OCI-LY1 (cell line): ENCODE results near the gene CYP51A1.
"Not testable (repeated sequence)": the region's sequence is repeated elsewhere in the genome, so short reads cannot be mapped to it uniquely, and the experiment has no call there.

ENCODE experiments used
- H2AFZ ChIP-seq: fragments of 200-600 bp; sonication (generic), shearing (Covaris generic); 2 replicates; pipeline ENCODE4 v1.6.0; 2014; ENCODE audit warnings: antibody characterized with exemption, mild to moderate bottlenecking, low read length
- H3F3A ChIP-seq: fragments of 200-600 bp; sonication (generic), shearing (Covaris generic); 2 replicates; pipeline ENCODE4 v1.6.0; 2014; ENCODE audit warnings: mild to moderate bottlenecking, antibody characterized with exemption, low read length, moderate library complexity; ENCODE audit not compliant: insufficient read depth
- H3K27ac ChIP-seq: fragments of 200-600 bp; sonication (generic); 2 replicates; pipeline ENCODE4 v1.5.1; 2014; ENCODE audit warnings: low read length, mixed run types, mild to moderate bottlenecking, low read depth; ENCODE audit not compliant: poor library complexity, severe bottlenecking
- H3K27me3 ChIP-seq: fragments of 200-600 bp; sonication (generic); 2 replicates; pipeline ENCODE4 v1.6.0; 2014; ENCODE audit warnings: antibody characterized with exemption, mild to moderate bottlenecking, low read length, moderate library complexity; ENCODE audit not compliant: insufficient read depth
- H3K36me3 ChIP-seq: fragments of 200-600 bp; sonication (generic); 2 replicates; pipeline ENCODE4 v1.6.1; 2014; ENCODE audit warnings: mild to moderate bottlenecking, antibody characterized with exemption, low read length, moderate library complexity, mixed read lengths; ENCODE audit not compliant: insufficient read depth
- H3K4me1 ChIP-seq: fragments of 200-600 bp; sonication (generic); 2 replicates; pipeline ENCODE4 v1.5.1; 2014; ENCODE audit warnings: mild to moderate bottlenecking, low read length, moderate library complexity; ENCODE audit not compliant: insufficient read depth, severe bottlenecking
- H3K4me2 ChIP-seq: fragments of 200-600 bp; sonication (generic), shearing (Covaris generic); 2 replicates; pipeline ENCODE4 v1.6.1; 2014; ENCODE audit warnings: low read length
- H3K4me3 ChIP-seq: fragments of 200-600 bp; sonication (generic); 2 replicates; pipeline ENCODE4 v1.5.1; 2014; ENCODE audit warnings: low read length, low read depth, mild to moderate bottlenecking, mixed read lengths; ENCODE audit not compliant: poor library complexity, severe bottlenecking
- H3K79me2 ChIP-seq: fragments of 200-600 bp; shearing (Covaris generic); 2 replicates; pipeline ENCODE4 v1.6.1; 2016; ENCODE audit warnings: mixed run types, low read length, mixed read lengths; ENCODE audit not compliant: insufficient read depth
- H3K9ac ChIP-seq: fragments of 200-600 bp; sonication (generic), shearing (Covaris generic); 2 replicates; pipeline ENCODE4 v1.6.1; 2014; ENCODE audit warnings: mild to moderate bottlenecking, low read length, mixed read lengths
- H3K9me2 ChIP-seq: fragments of 200-600 bp; sonication (generic), shearing (Covaris generic); 2 replicates; pipeline ENCODE4 v1.6.1; 2014; ENCODE audit warnings: low read depth, mild to moderate bottlenecking, low read length, mixed read lengths
- H3K9me3 ChIP-seq: fragments of 200-600 bp; shearing (Covaris generic); 2 replicates; pipeline ENCODE4 v1.6.1; 2014; ENCODE audit warnings: low read length, mixed read lengths
- H4K20me1 ChIP-seq: fragments of 200-600 bp; sonication (generic), shearing (Covaris generic); 2 replicates; pipeline ENCODE4 v1.6.0; 2016; ENCODE audit warnings: mild to moderate bottlenecking, low read length; ENCODE audit not compliant: insufficient read depth
- CTCF ChIP-seq: fragments of 200-600 bp; sonication (generic), shearing (Covaris generic); IDR thresholded peaks from 2 replicates; pipeline ENCODE4 v1.5.1; 2017; ENCODE audit warnings: mild to moderate bottlenecking, antibody characterized with exemption, low read length, moderate library complexity, mixed read lengths
- EZH2 ChIP-seq: fragments of 200-600 bp; sonication (generic), shearing (Covaris generic); IDR thresholded peaks from 2 replicates; pipeline ENCODE4 v1.8.0; 2017; ENCODE audit warnings: borderline replicate concordance, mixed run types, mild to moderate bottlenecking, antibody characterized with exemption, low read length, moderate library complexity, mixed read lengths

The CYP51A1 gene

GRCh38 chr7:92155108-92155739 is 20.9 kb upstream of the CYP51A1 start:
- Histone ChIP-seq H3K9me2 (no peaks in the 10 kb centered on the region), H3K27me3 (no peaks in the 10 kb centered on the region)
- no peak for TF ChIP-seq EZH2
- no peak for TF ChIP-seq CTCF

GRCh38 chr7:92150450-92151017 is 16.3 kb upstream of the CYP51A1 start:
- Histone ChIP-seq H3F3A (no peaks in the 10 kb centered on the region), H3K4me1 (no peaks in the 10 kb centered on the region), H4K20me1 (no peaks in the 10 kb centered on the region), H2AFZ (no peak overlapping the region), H3K9ac (no peak overlapping the region), H3K4me3 (no peak overlapping the region), H3K9me2 (no peaks in the 10 kb centered on the region), H3K79me2 (no peaks in the 10 kb centered on the region), H3K9me3 (no peaks in the 10 kb centered on the region), H3K4me2 (no peak overlapping the region), H3K36me3 (no peaks in the 10 kb centered on the region), H3K27me3 (no peaks in the 10 kb centered on the region), H3K27ac (no peak overlapping the region)
- TF ChIP-seq EZH2 (no peak), CTCF (no peak)

More at GRCh38 chr7:92155108-92155739, 20.9 kb upstream of the CYP51A1 start:
- no peak overlapping the region for H3K4me2 ChIP-seq
- no peaks in the 10 kb centered on the region for H3F3A ChIP-seq
- no peaks in the 10 kb centered on the region for H4K20me1 ChIP-seq
- no peak overlapping the region for H2AFZ ChIP-seq
- no peak overlapping the region for H3K9ac ChIP-seq
- no peak overlapping the region for H3K4me3 ChIP-seq
- H3K79me2 ChIP-seq = no peaks in the 10 kb centered on the region
- no peaks in the 10 kb centered on the region for H3K36me3 ChIP-seq
- no peaks in the 10 kb centered on the region for H3K4me1 ChIP-seq
- H3K27ac ChIP-seq = no peak overlapping the region
- H3K9me3 ChIP-seq = no peaks in the 10 kb centered on the region

GRCh38 chr7:92149736-92150239 is 15.5 kb upstream of the CYP51A1 start:
- no peak for TF ChIP-seq CTCF
- TF ChIP-seq EZH2 = no peak
- H3K27ac ChIP-seq = no peak overlapping the region
- H3K9me2 ChIP-seq = no peaks in the 10 kb centered on the region
- no peaks in the 10 kb centered on the region for H3K4me1 ChIP-seq
- H3K79me2 ChIP-seq = no peaks in the 10 kb centered on the region
- no peak overlapping the region for H3K9ac ChIP-seq
- H3K9me3 ChIP-seq = no peaks in the 10 kb centered on the region
- no peak overlapping the region for H3K4me3 ChIP-seq
- no peaks in the 10 kb centered on the region for H3K36me3 ChIP-seq
- no peak overlapping the region for H2AFZ ChIP-seq
- H3K27me3 ChIP-seq = no peaks in the 10 kb centered on the region
- no peaks in the 10 kb centered on the region for H4K20me1 ChIP-seq
- H3F3A ChIP-seq = no peaks in the 10 kb centered on the region
- H3K4me2 ChIP-seq = no peak overlapping the region

- not testable (repeated sequence) for H3K9me3 ChIP-seq, H2AFZ ChIP-seq, H3K4me3 ChIP-seq, H3K9ac ChIP-seq, H3K27ac ChIP-seq, H3K36me3 ChIP-seq, H3K4me2 ChIP-seq, H3K79me2 ChIP-seq, H3K4me1 ChIP-seq, H3K9me2 ChIP-seq, H3F3A ChIP-seq, H4K20me1 ChIP-seq, H3K27me3 ChIP-seq
Observed at GRCh38 chr7:92143192-92143880, 9.1 kb upstream of the CYP51A1 start.

GRCh38 chr7:92142791-92143190 is 8.5 kb upstream of the CYP51A1 start:
- H3K36me3 ChIP-seq, H3F3A ChIP-seq, H3K9ac ChIP-seq, H3K9me3 ChIP-seq, H2AFZ ChIP-seq, H4K20me1 ChIP-seq, H3K9me2 ChIP-seq, H3K27ac ChIP-seq, H3K4me1 ChIP-seq, H3K27me3 ChIP-seq, H3K4me3 ChIP-seq, H3K79me2 ChIP-seq, H3K4me2 ChIP-seq: not testable (repeated sequence)
